Islet of Langerhans (tissue), 1 donor: ENCODE results near the gene DDX11.
"Not testable (repeated sequence)": the region's sequence is repeated elsewhere in the genome, so short reads cannot be mapped to it uniquely, and the experiment has no call there.

ENCODE experiments used
- FAIRE-seq: peaks from one replicate; lab custom pipeline; 2011; peaks lifted over from hg19 to GRCh38; lab: Jason Lieb, UNC

The DDX11 gene

DNA sequence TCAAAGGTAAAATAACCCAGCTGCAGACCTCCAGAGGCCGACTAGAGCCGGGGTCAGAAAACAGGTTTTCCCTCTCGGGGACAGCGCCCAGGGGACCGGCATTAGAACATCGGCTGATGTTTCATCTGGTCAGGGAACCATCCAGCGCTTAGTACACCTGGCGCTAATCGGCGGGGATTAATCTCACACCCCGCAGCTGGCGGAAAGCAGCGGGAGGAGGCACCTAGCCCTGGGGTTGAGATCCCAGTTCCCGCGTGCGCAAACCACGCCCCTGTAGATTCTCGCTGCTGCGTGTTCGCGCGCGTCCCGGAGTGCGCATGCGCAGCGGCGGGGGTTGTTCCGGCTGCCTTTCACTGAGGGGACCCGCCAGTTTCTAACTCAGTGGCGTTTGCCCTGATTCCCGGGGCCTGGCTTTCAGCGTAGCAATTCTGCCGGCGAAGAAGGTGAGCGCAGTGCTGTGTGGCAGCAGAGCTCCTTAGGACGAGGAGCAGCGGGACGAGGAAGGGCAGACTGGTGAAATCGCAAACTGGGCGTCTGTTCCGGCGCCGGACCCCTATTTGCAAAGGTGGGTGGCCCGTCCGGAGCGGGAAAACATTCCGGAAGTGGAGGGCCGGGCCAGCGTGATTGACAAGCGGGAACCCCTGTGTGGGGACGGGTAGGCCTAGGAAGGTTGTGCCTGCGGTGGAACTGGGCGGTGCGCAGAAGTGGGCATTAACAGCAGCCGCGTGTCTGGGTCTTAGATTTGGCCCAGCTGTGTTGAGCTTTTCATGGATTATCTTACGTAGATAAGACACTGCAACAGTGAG lies at the start of gene DDX11:
Gene DDX11, plus strand, starts transcription at position 334 of the 806 bp plus-strand sequence. CDS start 4,534 bp downstream, outside the sequence.
- FAIRE-seq: not testable (repeated sequence)

DNA sequence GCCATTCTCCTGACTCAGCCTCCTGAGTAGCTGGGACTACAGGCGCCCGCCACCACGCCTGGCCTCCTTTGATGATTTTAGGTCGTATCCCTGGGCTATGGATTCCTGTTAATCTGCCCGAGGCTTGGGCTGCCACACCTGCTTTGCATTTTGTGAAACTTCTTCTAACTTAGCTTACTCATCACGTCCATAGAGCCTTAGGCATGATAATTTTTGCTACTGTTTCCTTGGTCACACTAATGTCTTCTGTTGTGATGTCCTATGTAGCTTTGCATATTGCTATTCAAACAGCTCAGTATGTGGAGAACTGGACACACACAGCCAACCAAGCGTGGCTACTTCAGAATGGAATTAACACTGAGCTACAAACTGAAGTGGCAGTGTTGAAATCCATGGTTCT lies 47.5 kb upstream of the DDX11 start:
- no peak for FAIRE-seq

DNA sequence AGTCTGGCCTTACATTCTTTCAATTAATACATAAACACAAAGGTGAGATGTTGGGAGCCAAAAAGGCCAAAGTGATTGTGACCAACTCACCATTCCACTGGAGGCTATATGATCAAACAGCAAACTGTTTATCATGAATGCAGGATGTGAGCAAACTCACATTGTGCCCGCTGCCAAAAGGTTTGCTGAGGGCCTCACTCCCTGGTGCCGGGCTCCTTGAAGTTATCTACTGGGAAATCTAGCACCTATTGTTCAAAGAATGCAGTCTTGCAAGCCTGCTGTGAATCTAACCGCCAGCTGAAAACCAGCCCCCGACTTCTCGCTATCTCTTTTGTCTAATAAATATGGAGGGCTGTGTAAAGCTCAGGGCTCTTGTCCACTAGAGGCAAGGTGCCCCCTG lies 46.7 kb upstream of the DDX11 start:
- FAIRE-seq: not testable (repeated sequence)

GRCh38 chr12:31029468-31029867 lies 44.2 kb upstream of the DDX11 start:
- no peak for FAIRE-seq

DNA sequence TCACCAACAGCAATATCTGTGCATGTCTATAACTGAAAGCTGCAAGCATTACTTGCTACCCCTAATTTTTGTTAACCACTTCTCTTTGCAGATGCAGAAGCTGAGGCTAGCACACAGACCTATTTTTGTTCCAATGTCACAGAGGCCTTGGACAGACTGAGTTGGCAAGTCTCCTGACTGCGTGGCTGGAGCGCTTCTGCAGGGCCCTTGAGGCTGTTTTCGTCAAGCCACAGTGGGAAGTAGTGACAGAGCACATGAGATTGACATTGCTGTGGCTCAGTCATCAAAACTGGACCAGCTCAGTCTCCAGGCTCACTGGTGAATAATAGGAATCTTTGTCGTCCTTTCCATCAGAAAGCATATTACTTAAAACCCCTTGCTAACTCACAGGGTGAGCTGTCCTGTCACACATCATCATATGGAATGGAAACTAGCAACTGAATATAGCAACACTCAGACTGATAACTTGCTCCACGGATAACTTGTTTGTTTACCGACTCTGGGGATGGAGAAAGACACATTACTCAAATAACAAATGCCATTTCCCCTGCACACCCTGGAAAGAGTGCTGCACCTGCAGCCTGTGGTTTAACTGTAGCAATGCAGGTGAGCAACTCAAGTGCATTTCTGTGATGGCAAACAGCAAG lies 43.6 kb upstream of the DDX11 start:
- no peak for FAIRE-seq

DNA sequence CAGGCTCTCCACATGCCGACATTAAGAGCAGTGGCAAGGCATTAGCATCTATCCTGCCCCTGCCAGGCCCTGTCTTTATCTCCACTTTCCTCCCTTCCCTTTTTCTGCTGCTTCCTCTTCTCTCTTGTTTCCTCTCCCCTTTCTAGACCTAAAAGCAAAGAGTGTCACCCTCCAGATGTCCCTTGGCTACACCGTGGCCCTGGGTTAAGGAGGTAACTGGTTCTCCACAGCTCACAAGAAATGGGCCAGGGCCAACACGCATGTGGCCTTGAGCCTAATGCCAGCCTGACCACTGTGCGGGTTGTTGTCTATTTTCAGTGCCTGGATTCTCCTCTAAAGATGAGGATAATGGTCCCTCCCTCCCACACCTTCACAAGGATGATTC lies 41.7 kb upstream of the DDX11 start:
- no peak for FAIRE-seq

GRCh38 chr12:31033146-31033545 lies 40.5 kb upstream of the DDX11 start:
- no peak for FAIRE-seq

DNA sequence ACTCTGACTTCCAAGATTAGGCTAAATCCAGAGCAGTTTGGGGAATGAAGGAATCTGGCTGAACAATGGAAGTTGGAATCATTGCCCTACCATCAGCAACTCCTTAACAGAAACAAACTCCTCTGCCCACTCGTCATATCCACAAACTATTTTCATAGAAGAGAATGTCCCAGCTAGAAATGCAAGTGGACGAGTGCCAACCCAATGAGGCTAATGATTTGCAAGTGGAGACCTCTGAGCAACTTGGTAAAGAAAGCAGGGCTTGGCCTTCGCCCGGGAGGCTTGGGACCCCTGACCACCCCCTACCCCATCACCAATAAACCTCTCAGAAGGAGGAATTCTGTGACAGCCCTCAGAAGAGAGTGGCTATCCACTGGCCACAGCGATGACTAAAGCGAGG lies 40.0 kb upstream of the DDX11 start:
- FAIRE-seq: no peak

- FAIRE-seq: no peak
These were observed 39.3 kb upstream of the DDX11 start for GRCh38 chr12:31034372-31034771.

GRCh38 chr12:31035226-31035625 lies 38.4 kb upstream of the DDX11 start:
- no peak for FAIRE-seq

DNA sequence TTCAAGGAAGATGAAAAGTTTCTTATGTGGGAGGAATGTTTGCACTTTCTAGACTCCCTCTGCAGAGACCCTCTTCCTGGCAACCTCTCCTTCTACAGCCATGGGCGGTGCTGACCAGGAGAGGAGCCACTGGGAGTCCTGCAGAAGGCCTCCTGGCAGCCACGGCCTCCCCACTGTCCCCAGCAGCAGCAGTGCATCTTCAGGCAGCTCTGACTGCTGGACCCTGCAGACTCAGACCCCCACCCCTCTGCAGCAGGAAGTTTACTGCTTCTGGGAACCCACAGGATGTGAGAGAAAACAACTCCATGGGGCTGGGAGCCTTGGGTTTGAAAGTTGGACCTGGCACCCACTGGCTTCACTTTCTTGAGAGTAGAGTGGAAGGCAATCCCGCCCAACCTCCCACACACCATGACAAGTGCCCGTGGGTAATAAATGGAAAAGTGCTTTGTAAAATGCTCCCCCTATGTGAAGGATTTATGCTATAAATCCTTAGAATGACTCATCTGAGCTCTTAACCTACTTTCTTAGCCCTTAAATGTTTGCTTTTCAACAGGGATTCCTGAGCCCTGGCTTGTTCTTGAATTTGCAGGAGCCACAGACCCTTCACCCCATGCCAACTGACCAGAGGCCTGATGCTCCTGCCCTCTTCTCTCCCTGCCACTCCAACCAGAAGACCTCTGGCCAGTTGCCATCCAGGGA lies 37.5 kb upstream of the DDX11 start:
- FAIRE-seq: no peak

DNA sequence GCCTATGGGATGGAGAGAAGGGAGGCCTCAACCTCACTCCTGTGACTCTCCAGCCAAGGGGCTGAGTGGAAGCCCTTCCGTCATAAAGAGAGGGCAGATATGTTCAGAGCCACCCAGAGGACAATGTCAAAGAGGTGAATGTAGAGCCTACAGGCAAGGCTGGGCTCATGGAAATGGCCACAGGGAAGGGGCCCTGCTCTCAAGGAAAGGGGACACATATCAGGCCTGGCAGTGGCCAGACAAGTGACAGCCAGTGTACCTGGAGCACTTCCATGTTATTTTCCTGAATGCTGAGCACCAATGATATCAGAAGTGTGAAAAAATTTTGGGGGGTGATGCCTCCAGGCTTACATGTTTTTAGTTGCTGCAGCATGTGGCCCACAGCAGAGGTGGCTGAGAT lies 36.6 kb upstream of the DDX11 start:
- no peak for FAIRE-seq

GRCh38 chr12:31037931-31038330 lies 35.7 kb upstream of the DDX11 start:
- no peak for FAIRE-seq

- no peak for FAIRE-seq
These were observed 32.6 kb upstream of the DDX11 start for GRCh38 chr12:31041033-31041564.

GRCh38 chr12:31050143-31050542 lies 23.5 kb upstream of the DDX11 start:
- not testable (repeated sequence) for FAIRE-seq

- FAIRE-seq: not testable (repeated sequence)
These were observed 23.1 kb upstream of the DDX11 start for GRCh38 chr12:31050548-31050947.

- not testable (repeated sequence) for FAIRE-seq
These were observed 22.0 kb upstream of the DDX11 start for GRCh38 chr12:31051692-31052091.

GRCh38 chr12:31052121-31052520 lies 21.5 kb upstream of the DDX11 start:
- FAIRE-seq: not testable (repeated sequence)

GRCh38 chr12:31052666-31053439 lies 20.8 kb upstream of the DDX11 start:
- not testable (repeated sequence) for FAIRE-seq

- FAIRE-seq: not testable (repeated sequence)
These were observed 19.7 kb upstream of the DDX11 start for GRCh38 chr12:31053944-31054343.

- no peak for FAIRE-seq
These were observed 16.0 kb upstream of the DDX11 start for GRCh38 chr12:31057671-31058070.

DNA sequence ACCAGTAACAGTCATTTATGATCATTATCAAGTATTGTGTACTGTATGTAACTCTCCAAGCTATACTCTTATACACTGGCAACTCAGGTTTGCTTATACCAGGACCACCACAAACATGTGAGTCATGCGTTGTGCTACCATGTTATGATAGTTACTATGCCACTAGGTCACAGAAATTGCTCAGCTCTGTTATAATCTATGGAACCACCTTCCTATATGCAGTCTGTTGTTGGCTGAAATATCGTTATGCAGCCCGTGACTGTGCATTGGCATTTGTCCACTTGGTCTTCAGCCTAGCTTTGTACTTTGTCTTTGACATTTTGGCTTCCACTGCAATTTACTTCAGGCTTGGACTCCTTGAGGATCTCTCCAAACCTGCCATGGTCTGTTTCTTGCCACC lies 7.5 kb upstream of the DDX11 start:
- FAIRE-seq: not testable (repeated sequence)
